Superior temporal gyrus (tissue), 1 donor: ENCODE data around the gene UBE2G2.

Experiments
- DNase-seq: peaks from one replicate; pipeline ENCODE4 v3.0.0-alpha.2; 2016; ENCODE audit errors: extremely low spot score

Gene UBE2G2

DNA sequence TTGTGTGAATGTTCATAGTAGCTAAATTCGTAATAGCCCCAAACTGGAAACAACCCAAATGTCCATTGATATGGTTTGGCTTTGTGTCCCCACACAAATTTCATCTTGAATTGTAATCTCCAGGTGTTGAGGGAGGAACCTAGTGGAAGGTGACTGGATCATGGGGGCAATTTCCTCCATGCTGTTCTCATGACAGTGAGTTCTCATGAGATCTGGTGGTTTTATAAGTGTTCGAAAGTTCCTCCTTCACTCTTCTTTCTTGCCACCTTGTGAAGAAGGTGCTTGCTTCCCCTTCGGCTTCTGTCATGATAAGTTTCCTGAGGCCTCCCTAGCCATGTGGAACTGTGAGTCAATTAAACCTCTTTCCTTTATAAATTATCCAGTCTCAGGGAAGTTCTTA is 11.3 kb downstream of the UBE2G2 start:
- no peak for DNase-seq

DNA sequence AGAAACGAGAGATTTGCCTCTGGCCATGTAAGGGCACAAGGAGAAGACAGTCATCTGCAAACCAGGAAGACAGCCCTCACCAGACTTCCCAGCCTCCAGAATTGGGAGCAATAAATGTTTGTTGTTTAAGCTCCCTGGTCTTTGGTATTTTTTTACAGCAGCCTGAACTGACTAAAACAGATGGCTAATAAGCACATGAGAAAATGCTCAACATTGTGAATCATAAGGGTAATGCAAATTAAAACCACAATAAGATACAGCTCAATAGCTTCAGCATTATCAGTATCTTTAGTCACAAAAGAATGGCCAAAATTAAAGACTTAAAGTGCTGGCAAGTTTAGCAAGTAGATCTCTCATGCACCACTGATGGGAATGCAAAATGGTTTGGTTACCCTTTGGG is 11.7 kb downstream of the UBE2G2 start:
- DNase-seq = no peak

DNA sequence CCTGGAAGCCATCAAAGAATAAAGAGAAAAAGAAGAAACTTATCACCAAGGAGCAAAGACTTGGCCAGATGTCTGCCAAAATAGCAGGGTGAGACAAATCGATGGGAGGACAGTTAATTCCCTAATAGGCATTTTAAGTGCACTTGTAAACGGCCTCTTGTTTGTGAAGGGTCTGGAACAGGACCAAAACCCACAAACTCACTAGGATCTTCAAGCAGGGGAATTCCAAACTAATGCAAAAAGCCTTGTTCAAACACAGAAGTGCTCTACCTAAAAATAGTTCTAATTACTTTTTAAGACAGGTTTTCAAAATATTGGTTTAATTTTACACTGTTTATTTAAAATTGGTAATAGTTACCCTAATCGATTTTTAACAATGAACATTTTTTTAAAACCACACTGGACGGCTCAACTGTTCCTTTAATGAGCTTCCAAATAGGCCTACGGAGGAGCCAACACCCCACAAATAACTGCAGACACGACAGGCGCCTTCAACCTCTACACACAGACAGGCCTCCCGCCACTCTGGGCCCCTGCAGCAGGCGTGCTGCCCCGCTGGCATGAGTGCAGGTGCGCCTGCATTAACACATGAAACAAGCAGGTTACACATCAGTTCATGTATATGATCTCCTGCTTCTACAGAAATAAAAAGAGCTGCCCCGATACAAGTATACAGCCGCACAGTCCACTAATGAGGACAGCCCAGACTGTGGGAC is 15.8 kb downstream of the UBE2G2 start:
- DNase-seq = no peak

DNA sequence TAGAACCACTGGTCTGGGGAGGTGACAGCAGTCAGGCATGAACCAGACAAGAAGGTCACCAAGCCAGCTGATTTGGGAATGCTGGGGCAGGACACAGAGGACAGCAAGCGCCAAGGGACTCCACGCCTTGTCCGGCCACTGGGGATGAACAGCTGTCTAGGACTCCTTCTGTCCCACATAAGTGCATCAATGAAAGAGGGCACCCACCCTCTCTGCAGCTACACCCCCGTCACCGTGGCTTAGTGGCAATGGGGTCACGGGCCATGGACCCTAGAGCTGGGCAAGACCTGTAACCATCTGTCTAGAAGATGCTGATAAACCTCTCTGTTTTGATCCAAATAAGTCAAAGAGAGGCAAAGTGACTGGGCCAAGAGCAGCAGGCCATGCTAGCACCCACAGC is 16.8 kb downstream of the UBE2G2 start:
- no peak for DNase-seq

DNA sequence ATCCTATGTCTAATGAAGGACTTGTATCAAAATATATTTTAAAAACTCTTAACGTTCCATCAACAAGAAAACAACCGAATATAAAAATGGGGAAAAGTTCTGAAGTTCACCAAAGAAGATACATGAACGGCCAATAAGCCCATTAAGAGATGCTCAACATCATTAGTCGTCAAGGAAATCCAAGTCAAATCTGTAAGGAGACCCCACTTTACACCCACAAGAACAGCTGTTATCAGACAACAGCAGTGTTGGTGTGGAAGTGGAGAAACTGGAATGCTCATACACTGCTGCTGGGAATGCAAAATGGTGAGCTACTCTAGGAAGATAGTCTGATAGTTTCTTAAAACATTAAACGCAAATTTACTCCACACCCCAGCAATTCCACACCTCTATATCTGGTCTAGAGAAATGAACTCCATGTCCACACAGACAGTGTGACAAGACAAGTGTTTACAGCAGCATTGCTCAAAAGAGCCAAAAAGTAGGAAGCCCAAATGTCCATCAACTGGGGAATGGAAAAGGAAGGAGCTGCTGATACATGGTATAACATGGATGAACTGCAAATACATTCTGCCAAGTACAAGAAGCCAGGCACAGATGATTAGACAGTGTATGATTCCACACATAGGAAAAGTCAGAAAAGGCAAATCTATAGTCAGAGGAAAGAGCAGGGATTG is 18.5 kb downstream of the UBE2G2 start:
- DNase-seq = no peak

DNA sequence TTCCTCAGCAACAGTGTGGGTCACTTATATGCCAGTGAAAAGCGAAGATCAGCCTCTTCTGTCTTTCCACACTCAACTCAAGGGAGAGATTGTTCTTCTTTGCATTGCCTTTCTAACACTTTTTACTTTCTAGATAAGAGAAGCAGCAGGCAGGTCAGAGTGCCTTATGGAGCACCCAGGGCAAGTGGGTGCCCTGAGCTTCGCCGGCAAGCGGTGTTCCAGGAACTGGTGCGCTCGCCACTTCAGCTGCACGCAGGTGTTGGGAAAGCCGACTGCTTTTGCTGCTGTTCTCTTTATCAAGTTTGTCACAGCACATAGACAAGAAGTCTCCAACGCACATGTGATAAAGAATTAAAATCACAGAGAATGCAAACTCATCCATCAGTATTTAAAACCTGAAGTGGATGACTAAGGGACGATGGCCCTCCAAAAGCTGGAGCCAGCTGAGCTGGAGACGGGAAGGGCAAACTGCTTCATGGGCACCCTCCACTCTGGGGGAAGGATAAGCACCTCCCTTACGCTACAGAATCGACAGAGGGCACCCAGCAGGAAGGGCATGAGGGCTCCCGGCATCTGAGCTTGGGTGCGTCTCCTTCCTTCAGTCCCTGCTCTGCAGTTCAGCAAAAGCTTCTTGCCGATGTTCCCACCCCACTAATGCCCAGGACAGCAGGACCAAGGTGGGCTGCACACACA is 20.7 kb downstream of the UBE2G2 start:
- no peak for DNase-seq

DNA sequence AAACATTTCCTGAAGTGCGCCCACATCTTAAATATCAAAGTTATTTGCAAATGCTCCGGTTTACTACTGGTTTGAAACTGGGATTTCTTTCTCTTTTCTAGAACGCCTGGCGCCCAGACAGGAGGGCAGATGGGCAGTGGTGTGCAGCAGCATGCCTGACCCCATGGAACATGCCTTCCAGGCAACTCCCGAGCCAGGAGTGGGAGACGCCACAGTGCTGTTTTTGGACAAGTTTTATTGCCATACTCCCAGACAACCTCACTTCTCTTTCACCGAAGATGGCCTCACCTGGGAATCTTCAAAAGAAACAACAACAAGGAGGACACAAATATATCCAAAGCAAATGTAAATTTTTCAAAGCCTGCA is 21.5 kb downstream of the UBE2G2 start:
- DNase-seq = no peak

DNA sequence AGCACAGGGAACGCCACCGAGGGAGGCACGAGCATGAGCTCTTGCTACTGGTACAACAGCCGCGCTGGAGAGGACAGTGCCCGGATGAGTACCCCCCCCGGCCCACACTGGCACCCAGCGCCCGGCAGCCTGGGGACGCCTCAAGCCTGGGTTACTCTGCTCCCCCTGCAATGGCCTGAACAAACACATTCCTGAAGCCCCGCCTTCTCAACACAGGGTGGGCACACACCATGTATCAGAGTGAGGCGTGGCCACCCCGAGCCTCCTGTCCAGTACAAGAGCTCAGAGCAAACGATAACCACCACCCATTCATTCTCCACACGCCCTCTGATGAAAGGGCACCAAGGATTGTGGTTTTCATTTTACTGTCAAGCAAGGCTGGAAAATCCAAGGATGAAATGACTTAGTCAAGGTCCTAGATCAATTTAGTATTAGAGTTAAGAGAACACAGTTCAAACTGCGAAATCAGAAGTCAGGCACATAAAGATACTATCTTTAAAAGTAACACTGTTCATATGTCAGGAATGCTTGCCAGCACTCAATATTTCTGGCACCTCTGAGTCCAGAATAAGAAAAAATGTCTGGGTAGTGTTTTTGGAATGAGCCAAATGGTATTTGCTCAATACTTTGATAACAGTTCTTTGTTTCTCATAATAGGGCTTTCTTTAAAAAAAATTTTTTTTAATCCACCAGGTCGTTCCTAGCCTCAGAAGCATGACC is 22.0 kb downstream of the UBE2G2 start:
- DNase-seq = no peak

DNA sequence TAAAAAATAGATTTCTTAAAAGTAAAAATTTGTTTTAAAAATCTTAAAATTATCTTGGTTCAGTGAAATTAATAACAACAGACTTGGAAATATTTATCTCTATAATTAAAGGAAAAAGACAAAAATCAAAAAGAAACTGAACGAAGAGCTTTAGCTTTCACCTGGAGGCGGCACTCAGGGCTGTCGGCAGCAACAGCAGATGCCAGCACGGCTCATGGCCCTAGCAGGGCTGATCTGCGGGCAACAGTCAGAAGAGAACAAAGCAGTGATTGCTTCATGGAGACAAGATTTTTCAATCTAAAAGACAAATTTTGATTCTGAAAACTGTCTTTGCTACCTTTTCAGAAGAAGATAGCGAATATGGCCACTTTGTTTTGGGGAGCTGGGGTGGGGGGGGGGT is 22.6 kb downstream of the UBE2G2 start:
- DNase-seq = no peak

DNA sequence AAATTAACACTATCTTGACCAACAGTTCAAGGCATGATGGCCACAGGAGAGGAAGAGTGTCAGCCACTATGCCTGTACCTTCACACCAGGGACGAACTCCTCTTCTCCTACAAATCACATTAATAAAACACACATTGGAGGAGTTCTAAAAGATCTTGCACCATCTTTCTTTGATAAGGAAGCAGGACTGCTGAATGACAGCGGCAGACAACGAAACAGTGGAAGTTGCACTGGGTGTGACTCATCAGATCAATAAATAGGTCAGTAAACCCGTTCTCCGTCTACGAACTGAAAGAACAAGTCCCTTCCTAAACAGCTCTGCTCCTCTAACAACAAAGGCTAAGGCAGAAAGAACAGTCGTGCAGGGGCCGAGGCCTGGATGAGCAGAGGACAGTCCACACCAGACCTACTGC is 23.1 kb downstream of the UBE2G2 start:
- DNase-seq = no peak

DNA sequence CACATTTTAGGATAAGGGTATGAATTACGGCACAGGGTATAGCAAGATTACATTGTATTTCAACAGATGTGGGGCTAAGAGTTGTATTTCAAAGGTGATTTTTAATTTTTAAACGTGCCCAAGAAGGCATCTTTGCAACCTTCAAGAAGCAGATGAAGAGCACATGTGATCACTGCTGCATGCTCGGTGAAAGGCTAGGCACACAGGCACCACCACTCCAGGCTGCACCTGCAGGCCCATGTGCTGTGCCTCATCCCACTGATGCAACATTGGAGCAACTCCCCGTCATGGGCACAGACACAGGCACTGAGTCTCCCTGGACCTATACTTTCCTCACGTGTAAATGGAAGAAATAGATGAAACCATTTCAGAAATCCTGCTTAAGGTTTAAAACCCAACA is 23.5 kb downstream of the UBE2G2 start:
- no peak for DNase-seq

DNA sequence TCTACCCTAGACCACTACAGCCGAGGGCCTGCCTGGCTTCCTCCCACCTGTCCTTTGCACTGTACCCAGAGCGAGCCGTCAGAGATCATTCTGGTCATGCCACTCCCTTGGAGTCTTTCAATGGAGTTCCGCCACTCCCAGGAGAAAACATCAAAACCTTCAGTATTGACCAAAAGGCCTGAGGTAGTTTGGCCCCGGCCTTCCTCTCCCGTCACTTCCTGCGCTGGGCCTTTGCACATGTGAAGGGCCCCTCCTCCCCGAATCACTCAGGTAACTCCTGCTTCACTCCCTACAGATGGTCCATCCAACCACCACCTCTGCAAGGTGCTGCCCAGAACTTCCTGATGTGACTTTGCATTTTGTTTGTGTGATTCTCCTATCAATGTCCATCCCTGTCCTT is 26.6 kb downstream of the UBE2G2 start:
- no peak for DNase-seq

DNA sequence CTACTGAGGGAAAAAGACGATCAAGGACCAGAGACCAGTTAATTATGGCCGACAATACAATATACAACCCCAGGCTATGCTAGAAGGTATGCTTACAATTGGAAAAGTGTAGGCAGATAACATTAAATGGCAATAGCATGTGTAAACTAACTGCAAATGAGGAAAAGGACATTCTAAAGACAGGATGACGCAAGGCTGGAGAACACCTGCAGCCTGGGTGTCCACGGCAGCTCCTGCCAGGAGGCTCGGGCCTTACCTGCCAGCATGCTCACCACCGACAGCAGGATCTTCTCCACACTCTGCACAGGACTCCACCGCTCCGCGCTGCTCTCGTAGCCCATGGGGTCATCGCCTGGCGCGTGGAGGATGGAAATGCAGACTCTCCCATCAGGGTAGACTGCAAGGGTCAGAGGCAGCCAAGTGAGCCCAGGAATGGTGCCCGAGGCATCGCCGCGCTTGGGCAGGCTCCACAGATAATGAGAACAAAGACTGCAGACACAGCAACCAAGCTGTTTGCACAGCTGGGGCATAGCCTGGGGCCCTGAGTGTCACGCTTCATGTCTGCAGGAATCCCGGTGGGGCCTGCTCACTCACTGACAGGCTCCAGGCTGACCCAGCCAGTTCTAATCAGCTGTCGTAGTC is 28.2 kb downstream of the UBE2G2 start:
- no peak for DNase-seq

DNA sequence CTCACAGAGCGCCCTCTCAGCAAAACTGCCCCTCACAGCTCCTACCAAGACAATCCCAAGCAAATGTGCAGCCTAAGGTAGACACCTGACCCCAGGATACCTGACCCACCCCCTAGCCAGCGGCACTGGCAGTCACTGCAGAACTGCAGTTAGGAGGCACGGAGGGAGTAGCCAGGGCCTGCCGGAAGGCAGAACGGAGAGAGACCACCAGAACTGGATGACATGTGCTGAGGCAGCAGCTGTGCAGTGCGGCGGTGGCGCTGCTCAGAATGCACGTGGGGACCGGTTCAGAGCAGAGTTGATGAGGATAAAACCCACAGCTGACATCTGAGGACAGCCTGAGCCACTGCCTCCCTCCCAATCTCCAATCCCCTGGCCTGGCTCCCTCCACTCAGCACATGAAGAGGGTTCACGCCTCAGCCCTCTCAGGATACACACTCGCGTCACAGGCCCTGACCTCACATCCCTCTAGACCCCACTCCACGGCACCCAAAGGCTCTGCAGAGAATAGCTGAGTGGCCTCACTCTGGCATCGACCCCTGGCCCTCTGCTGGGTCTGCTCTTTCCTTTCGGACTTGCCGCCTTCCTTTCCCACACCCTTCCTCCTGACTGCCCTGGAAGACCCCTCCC is 29.6 kb downstream of the UBE2G2 start:
- no peak for DNase-seq

DNA sequence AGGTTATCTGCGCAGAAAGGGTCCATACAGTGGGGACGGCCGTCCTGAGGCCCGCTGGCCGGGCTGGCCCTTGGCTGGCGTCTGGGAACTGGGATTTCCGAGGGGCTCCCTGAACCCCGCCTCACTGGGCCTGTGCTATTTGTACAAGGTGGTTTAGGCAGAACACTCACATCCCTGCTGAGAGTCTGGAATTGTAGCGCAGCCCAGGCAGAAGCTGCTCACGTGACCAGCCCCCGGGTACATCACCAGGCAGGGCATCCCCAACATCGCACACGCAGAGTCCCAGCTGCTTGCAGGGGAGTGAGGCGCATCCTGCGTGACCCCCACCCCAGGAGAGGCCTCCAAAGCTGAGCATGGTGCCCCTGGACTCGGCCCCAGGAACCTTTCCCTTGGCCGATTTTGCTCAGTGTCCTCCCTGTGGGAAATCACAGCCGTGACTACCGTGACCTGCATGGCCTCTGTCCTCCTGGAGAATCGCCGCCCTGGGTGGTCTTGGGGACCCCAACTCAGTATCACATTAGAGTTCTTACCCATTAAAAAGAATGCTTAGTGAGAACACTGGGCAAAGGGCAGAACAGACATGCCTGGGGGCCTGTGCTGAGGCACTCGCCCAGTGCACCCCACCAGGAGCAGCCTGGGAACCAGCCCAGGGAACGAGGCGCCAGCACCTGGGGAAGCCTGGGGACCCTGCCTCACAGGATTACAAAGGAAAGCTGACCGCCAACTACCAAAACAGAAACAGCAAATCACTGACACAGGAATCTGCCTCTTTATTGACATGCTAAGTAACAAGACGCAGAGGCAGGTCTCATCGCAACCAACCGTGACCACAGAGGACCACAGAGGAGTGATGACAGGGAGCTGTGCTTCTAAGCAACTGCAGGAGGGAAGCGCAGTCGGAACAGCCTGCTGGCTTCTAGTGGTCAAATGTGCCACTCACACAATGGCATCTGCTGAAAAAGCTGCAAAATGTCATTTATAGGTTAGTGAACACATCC is 33.5 kb downstream of the UBE2G2 start:
- DNase-seq = no peak

DNA sequence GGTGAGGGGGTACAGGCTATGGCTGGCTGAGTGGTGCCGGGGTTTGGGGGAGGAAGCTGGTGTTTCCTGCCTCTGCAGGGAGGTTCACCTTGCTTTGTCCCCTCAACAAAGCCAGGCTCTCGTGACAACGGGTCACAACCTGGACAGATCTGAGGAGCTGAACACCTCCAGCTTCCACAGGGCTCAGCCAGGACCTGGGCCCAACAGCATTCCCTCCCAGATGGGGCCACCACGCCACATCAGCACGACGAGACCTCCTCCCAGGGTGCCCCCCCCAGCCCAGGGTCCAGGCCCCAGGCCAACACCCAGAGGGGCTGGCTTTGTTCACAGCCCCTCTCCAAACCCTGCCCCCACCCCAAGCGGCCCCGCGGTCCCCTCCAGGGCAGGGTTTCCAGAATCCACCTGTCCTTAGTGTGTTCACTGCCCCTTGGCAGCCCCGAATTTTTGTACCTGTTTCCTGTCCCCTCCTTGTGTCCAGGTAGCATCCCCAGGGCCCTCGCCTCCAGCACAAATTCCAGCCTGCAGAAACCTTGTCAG is 34.7 kb downstream of the UBE2G2 start:
- no peak for DNase-seq

DNA sequence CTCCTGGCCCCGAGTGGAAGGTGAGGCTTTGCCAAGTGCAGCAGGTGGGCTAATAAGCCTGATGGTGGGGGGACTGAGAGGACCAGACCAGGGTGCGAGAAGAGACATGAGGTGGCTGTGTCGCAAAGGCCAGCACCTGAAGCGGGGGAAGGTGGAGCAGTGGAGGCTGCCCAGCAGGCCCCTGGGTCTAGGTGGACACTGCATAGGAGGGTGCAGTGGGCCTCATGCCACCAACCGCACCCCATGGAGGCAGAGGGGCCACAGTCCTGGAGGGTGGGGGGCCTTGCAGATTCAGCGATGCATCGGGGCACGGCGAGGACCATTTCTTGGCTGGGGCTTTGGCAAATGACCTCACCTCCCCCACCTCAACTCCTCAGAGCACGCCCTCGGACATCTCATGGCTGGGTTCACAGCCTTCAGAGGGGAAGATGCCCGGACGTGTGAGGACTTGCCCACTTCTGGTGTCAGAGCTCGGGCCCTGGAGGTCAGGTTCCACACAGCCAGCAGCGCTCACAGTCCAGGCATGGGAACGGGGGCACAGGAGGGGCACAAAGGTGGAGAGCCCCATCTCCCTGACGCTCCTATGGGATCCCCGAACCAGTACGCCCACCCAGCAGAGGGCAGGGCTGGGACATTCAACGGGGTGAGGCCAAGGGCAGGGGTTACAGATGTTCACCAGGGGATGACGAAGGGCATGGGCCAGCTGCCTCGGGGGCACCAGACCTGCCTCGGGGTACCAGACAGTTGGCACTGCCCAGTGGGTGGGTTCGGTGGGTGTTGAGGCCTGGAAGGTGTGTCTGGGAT is 35.4 kb downstream of the UBE2G2 start:
- DNase-seq = no peak

DNA sequence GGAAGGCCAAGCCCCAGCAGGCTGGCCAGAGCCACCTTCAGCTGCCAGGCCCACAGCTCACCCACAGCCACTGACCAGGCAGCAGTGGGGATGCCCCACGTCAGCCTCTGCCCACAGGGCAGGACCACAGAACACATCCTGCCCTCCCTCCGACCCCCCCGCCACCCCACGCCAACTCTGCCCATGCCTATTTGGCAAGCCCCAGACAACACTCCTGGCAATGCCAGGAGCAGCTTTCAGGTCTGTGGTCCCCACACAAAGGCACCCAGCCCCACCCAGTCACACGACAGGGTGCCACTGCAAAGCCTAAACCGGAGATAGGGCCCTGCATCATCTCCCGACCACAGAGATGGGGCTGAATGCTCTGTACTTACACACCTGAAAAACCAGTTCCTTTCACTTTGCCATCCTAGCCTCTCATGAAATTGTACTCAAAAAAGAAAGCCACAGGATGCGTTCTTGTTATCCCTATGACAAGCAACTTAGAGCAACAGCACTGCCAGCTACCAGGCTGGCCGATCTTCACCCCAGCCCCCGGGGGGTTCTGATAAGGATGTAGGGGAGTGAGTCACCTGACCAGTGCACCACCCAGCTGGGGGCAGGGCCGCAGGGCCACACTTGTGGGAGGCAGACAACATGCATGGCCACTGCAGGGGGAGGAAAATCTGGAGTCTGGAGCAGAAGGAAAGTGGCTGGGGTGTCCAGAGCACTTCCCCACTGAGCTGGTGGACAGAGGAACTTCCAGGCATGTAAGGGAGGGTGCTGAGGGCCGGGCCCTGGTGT is 36.2 kb downstream of the UBE2G2 start:
- no peak for DNase-seq
